Lower leg skin (tissue), 3 donors: ENCODE measurements around the gene C1QTNF8.

Source experiments
- POLR2A ChIP-seq, 2 donors: fragments of 450-650 bp; IDR thresholded peaks; one replicate each; pipeline ENCODE4 v1.6.1; 2016 to 2017; ENCODE audit warnings: antibody characterized with exemption in 2 of 2, mild to moderate bottlenecking in 1 of 2, moderate library complexity in 1 of 2
- TF ChIP-seq, protein P1 (sequence below), 3 donors: fragments of 450-650 bp; IDR thresholded peaks; one replicate each; pipeline ENCODE4 v1.5.1; 2016; ENCODE audit warnings: antibody characterized with exemption in 3 of 3, mild to moderate bottlenecking in 3 of 3, moderate library complexity in 2 of 3

GRCh38 chr16:1075546-1075945 lies 20.5 kb downstream of the C1QTNF8 start:
- TF ChIP-seq, protein P1, sequence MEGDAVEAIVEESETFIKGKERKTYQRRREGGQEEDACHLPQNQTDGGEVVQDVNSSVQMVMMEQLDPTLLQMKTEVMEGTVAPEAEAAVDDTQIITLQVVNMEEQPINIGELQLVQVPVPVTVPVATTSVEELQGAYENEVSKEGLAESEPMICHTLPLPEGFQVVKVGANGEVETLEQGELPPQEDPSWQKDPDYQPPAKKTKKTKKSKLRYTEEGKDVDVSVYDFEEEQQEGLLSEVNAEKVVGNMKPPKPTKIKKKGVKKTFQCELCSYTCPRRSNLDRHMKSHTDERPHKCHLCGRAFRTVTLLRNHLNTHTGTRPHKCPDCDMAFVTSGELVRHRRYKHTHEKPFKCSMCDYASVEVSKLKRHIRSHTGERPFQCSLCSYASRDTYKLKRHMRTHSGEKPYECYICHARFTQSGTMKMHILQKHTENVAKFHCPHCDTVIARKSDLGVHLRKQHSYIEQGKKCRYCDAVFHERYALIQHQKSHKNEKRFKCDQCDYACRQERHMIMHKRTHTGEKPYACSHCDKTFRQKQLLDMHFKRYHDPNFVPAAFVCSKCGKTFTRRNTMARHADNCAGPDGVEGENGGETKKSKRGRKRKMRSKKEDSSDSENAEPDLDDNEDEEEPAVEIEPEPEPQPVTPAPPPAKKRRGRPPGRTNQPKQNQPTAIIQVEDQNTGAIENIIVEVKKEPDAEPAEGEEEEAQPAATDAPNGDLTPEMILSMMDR (IDR thresholded peaks at IDR 0.05): no peak
- TF ChIP-seq POLR2A (IDR thresholded peaks at IDR 0.05): no peak
